B cell (primary cell): Measurements from ENCODE around the gene TEKT5.

Experiments used
- EZH2 ChIP-seq: IDR thresholded peaks from 2 replicates; pipeline ENCODE4 v1.6.1; 2012; ENCODE audit warnings: borderline replicate concordance, low read depth, mild to moderate bottlenecking, moderate library complexity, low read length; ENCODE audit not compliant: insufficient read depth, poor library complexity, severe bottlenecking
- TF ChIP-seq, protein P1 (sequence below): fragments of 200-600 bp; IDR thresholded peaks from one replicate; pipeline ENCODE4 v1.8.0; 2022; ENCODE audit warnings: antibody characterized with exemption, mild to moderate bottlenecking

DNA sequence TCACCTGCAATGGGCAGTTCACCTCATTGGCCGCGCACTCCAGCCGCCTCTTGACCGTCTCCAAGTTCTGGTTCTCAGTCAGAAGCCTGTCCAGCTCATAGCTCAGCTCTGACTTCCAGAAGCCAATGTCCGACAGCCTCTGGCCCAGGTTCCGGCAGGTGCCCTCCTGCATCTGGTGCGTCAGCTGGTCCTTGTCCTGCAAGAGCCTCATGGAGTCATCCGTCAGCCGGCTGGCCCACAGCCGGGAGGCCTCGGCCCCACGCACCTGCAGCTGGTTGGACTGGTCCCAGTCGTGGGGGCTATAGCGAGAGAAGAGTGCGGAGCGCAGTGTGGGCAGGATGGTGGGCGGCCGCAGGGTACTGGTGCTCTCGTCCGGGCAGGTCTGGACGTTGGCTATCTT lies 424 bp downstream of the TEKT5 start:
- no peak for TF ChIP-seq EZH2
- TF ChIP-seq, protein P1, sequence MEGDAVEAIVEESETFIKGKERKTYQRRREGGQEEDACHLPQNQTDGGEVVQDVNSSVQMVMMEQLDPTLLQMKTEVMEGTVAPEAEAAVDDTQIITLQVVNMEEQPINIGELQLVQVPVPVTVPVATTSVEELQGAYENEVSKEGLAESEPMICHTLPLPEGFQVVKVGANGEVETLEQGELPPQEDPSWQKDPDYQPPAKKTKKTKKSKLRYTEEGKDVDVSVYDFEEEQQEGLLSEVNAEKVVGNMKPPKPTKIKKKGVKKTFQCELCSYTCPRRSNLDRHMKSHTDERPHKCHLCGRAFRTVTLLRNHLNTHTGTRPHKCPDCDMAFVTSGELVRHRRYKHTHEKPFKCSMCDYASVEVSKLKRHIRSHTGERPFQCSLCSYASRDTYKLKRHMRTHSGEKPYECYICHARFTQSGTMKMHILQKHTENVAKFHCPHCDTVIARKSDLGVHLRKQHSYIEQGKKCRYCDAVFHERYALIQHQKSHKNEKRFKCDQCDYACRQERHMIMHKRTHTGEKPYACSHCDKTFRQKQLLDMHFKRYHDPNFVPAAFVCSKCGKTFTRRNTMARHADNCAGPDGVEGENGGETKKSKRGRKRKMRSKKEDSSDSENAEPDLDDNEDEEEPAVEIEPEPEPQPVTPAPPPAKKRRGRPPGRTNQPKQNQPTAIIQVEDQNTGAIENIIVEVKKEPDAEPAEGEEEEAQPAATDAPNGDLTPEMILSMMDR: no peak
